Right atrium auricular region (tissue), 2 donors: ENCODE data around the gene KRT3. TPM values are rescaled to one million over a fixed set of nuclear protein-coding genes. Genes with fewer than 3 reads are reported as not detected.

Source experiments
- DNase-seq: peaks from one replicate; pipeline ENCODE4 v3.0.0-alpha.2; 2019; ENCODE audit warnings: low spot score
- H3K27ac ChIP-seq, 2 donors: fragments of 200-600 bp; sonication (generic); 1 replicate in 1 of 2; 2 replicates in 1 of 2; pipeline ENCODE4 v1.5.1; 2016 to 2019
- H3K27me3 ChIP-seq, 2 donors: fragments of 200-600 bp; sonication (generic); one replicate each; pipeline versions ENCODE4 v1.5.1 to v1.6.0; 2017 to 2019
- H3K36me3 ChIP-seq: fragments of 200-600 bp; sonication (generic); one replicate; pipeline ENCODE4 v1.5.1; 2016
- H3K4me1 ChIP-seq, 2 donors: fragments of 200-600 bp; sonication (generic); one replicate each; pipeline versions ENCODE4 v1.5.1 to v1.6.0; 2017 to 2019
- H3K4me3 ChIP-seq, 2 donors: fragments of 200-600 bp; sonication (generic); 1 replicate in 1 of 2; 2 replicates in 1 of 2; pipeline ENCODE4 v1.5.1; 2017 to 2019; ENCODE audit warnings: mild to moderate bottlenecking in 1 of 2, moderate library complexity in 1 of 2
- H3K9me3 ChIP-seq, 2 donors: fragments of 200-600 bp; sonication (generic); one replicate each; pipeline ENCODE4 v1.5.1; 2019
- total RNA-seq, 2 donors: library from RNA; depleted of rRNA; stranded (reverse); fragments of >200 nt; gene quantifications; one replicate each; pipeline ENCODE4 v1.1.0, GENCODE V29; 2016
- TF ChIP-seq, protein P1 (sequence below), 2 donors: fragments of 200-600 bp; sonication (generic); IDR thresholded peaks; one replicate each; pipeline ENCODE4 v1.5.1; 2019; ENCODE audit warnings: antibody characterized with exemption in 2 of 2

The KRT3 gene
- total RNA-seq, 2 donors from 2014 or later: not detected

- no peak for DNase-seq
- H3K9me3 ChIP-seq: no peaks in the 10 kb centered on the region
- TF ChIP-seq, protein P1, sequence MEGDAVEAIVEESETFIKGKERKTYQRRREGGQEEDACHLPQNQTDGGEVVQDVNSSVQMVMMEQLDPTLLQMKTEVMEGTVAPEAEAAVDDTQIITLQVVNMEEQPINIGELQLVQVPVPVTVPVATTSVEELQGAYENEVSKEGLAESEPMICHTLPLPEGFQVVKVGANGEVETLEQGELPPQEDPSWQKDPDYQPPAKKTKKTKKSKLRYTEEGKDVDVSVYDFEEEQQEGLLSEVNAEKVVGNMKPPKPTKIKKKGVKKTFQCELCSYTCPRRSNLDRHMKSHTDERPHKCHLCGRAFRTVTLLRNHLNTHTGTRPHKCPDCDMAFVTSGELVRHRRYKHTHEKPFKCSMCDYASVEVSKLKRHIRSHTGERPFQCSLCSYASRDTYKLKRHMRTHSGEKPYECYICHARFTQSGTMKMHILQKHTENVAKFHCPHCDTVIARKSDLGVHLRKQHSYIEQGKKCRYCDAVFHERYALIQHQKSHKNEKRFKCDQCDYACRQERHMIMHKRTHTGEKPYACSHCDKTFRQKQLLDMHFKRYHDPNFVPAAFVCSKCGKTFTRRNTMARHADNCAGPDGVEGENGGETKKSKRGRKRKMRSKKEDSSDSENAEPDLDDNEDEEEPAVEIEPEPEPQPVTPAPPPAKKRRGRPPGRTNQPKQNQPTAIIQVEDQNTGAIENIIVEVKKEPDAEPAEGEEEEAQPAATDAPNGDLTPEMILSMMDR (IDR thresholded peaks at IDR 0.05): no peak
- H3K27me3 ChIP-seq: no peaks in the 10 kb centered on the region
- H3K4me1 ChIP-seq: no peaks in the 10 kb centered on the region
- H3K27ac ChIP-seq: no peak overlapping the region
- H3K36me3 ChIP-seq: no peaks in the 10 kb centered on the region
- H3K4me3 ChIP-seq: no peak overlapping the region
Observed at GRCh38 chr12:52799505-52800211, 3.7 kb upstream of the KRT3 start.

- H3K36me3 ChIP-seq: no peaks in the 10 kb centered on the region
- no peaks in the 10 kb centered on the region for H3K4me1 ChIP-seq
- no peaks in the 10 kb centered on the region for H3K27me3 ChIP-seq
- no peak overlapping the region for H3K27ac ChIP-seq
- DNase-seq: no peak
- TF ChIP-seq, protein P1 (IDR thresholded peaks at IDR 0.05): no peak
- H3K9me3 ChIP-seq: no peaks in the 10 kb centered on the region
- no peak overlapping the region for H3K4me3 ChIP-seq
Observed at GRCh38 chr12:52798671-52799504, 3.0 kb upstream of the KRT3 start.

- Histone ChIP-seq H3K4me3 (no peak overlapping the region), H3K27me3 (no peaks in the 10 kb centered on the region), H3K9me3 (no peaks in the 10 kb centered on the region), H3K4me1 (no peaks in the 10 kb centered on the region), H3K36me3 (no peaks in the 10 kb centered on the region), H3K27ac (no peak overlapping the region)
- no peak for DNase-seq
- TF ChIP-seq, protein P1 (IDR thresholded peaks at IDR 0.05): no peak
Observed at GRCh38 chr12:52798003-52798670, 2.2 kb upstream of the KRT3 start.

DNA sequence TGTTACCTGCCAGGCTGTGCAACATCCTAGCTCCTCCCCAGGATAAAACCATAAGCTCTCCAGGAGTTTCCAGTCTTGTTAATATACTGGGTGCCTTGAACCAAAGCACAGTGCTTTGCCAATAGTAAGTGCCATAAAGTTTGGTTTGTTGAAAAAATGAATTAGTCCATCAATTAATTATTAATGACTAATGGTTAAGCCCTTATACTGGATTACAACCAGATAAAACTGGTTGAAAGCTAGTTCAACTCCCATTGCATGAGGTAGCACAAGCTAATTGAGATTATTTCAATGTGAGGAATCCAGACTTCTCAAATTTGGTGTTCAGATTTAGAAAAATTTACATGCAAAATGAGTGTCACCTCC, 1.6 kb upstream of the KRT3 start:
- no peaks in the 10 kb centered on the region for H3K36me3 ChIP-seq
- TF ChIP-seq, protein P1 (IDR thresholded peaks at IDR 0.05): no peak
- H3K4me1 ChIP-seq: no peaks in the 10 kb centered on the region
- H3K4me3 ChIP-seq: no peak overlapping the region
- no peak for DNase-seq
- no peaks in the 10 kb centered on the region for H3K27me3 ChIP-seq
- no peak overlapping the region for H3K27ac ChIP-seq
- no peaks in the 10 kb centered on the region for H3K9me3 ChIP-seq

- Histone ChIP-seq H3K9me3 (no peaks in the 10 kb centered on the region), H3K27me3 (no peaks in the 10 kb centered on the region), H3K4me1 (no peaks in the 10 kb centered on the region), H3K4me3 (no peak overlapping the region), H3K27ac (no peak overlapping the region), H3K36me3 (no peaks in the 10 kb centered on the region)
- TF ChIP-seq, protein P1 (IDR thresholded peaks at IDR 0.05): no peak
- DNase-seq: no peak
Observed at GRCh38 chr12:52796839-52797528, 1.1 kb upstream of the KRT3 start.
